ENCODE measurements around the gene TUG1. TPM values are rescaled to one million over a fixed set of nuclear protein-coding genes. Genes with fewer than 3 reads are reported as not detected.

The TUG1 gene
- total RNA-seq, 4 donors from 2014 or later, result 14.3 to 23.9 (median 15.8) TPM

DNA sequence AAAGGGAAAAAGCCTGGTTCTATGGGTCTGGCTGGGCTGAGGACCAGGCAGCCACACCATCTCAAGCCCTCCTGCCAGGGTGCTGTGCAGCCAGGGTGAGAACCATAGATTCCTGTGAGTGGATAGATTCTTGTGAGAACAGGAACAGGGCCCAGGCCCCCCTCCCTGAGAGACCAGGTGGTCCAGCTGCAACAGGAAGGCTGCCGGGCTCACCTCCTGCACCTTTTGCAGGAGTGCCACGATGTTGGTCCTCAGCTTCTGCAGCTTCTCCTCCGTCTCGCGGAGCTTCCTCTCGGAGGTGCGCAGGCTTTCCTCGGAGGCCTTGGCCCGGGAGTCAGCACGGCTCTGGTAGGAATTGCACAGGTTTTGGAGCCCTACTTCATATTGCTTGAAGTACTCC, 41.3 kb upstream of the TUG1 start:
- no peaks in the 10 kb centered on the region for H3K27me3 ChIP-seq
- intact Hi-C loops (cut with DNase I; ENCODE audit: low total_unique reads), result no loop called here
- in situ Hi-C loops (cut with MboI; ENCODE audit: low sequenced_read_pairs in 4 of 4), result loop anchor here in 2 of 4 donors (10.0 kb wide), 1 partner anchor 293 kb away; the partner anchor contains the start of gene SLC35E4 (in 2 of the 2)
- no peak overlapping the region for H3K4me3 ChIP-seq
- H3K9me3 ChIP-seq, result no peaks in the 10 kb centered on the region
- TF ChIP-seq POLR2A (IDR thresholded peaks at IDR 0.05), result no peak
- TF ChIP-seq, protein P1, sequence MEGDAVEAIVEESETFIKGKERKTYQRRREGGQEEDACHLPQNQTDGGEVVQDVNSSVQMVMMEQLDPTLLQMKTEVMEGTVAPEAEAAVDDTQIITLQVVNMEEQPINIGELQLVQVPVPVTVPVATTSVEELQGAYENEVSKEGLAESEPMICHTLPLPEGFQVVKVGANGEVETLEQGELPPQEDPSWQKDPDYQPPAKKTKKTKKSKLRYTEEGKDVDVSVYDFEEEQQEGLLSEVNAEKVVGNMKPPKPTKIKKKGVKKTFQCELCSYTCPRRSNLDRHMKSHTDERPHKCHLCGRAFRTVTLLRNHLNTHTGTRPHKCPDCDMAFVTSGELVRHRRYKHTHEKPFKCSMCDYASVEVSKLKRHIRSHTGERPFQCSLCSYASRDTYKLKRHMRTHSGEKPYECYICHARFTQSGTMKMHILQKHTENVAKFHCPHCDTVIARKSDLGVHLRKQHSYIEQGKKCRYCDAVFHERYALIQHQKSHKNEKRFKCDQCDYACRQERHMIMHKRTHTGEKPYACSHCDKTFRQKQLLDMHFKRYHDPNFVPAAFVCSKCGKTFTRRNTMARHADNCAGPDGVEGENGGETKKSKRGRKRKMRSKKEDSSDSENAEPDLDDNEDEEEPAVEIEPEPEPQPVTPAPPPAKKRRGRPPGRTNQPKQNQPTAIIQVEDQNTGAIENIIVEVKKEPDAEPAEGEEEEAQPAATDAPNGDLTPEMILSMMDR (IDR thresholded peaks at IDR 0.05 in 4 of 5, conservative IDR thresholded peaks at IDR 0.05 in 1 of 5), result no peak
- H3K4me1 ChIP-seq, result no peaks in the 10 kb centered on the region
- peaks cover 0 to 75% of the 10 kb centered on the region in 2 donors for H3K36me3 ChIP-seq
- DNase-seq, result no peak
- ATAC-seq, result no peak
- no peak overlapping the region for H3K27ac ChIP-seq

DNA sequence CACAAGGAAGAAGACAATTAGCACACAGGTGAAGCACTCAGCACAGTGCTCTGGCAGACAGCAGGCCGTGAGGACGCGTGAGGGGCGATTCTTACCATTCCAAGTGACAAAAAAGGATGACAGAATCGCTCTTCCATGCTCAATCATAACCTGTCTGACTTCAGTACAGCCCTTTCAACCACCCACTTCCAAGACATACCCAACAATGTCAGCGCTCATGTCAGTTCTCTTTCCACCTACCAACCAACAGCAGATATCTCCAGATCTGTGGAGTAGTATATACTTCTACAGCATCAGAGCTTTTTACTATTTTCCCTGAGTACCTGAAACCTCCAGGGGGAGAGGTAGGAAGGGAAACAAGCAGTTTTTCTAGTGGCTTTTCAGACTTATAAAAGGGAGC, 40.7 kb upstream of the TUG1 start:
- in situ Hi-C loops (cut with MboI; ENCODE audit: low sequenced_read_pairs in 4 of 4), result loop anchor here in 2 of 4 donors (10.0 kb wide), 1 partner anchor 294 kb away; the partner anchor contains the start of gene SLC35E4 (in 2 of the 2)
- no peak overlapping the region for H3K27ac ChIP-seq
- H3K36me3 ChIP-seq, result peaks cover 0 to 81% of the 10 kb centered on the region in 2 donors
- H3K4me1 ChIP-seq, result no peaks in the 10 kb centered on the region
- intact Hi-C loops (cut with DNase I; ENCODE audit: low total_unique reads), result no loop called here
- no peaks in the 10 kb centered on the region for H3K27me3 ChIP-seq
- H3K9me3 ChIP-seq, result no peaks in the 10 kb centered on the region
- TF ChIP-seq, protein P1 (IDR thresholded peaks at IDR 0.05 in 4 of 5, conservative IDR thresholded peaks at IDR 0.05 in 1 of 5), result no peak
- TF ChIP-seq POLR2A (IDR thresholded peaks at IDR 0.05), result no peak
- H3K4me3 ChIP-seq, result no peak overlapping the region
- no peak for ATAC-seq
- no peak for DNase-seq

DNA sequence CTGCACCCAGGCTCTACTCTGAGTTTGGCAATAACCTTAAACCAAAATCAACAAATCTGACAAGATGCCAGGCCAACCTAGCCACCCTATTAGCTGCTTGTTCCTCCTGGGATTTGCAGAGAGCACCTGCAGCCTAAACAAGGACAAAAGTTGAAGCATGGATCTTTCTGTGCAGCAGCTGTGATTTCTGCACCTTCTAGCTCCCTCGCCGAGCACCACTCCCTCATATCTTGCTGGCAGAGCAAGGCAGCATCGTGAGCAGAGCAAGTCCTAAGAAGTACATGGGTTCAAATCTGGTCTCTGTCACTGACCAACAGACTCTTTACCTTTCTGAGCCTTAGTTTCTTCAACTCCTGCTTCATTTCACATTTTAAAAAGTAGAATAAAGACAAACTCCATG, 38.8 kb upstream of the TUG1 start:
- DNase-seq (no peak), ATAC-seq (no peak)
- Histone ChIP-seq H3K9me3 (no peaks in the 10 kb centered on the region), H3K4me3 (no peak overlapping the region), H3K27ac (no peak overlapping the region), H3K27me3 (no peaks in the 10 kb centered on the region), H3K36me3 (peaks cover 3 to 96% of the 10 kb centered on the region in 2 donors), H3K4me1 (no peaks in the 10 kb centered on the region)
- in situ Hi-C loops (cut with MboI; ENCODE audit: low sequenced_read_pairs in 4 of 4) (no loop called here), intact Hi-C loops (cut with DNase I; ENCODE audit: low total_unique reads) (no loop called here)
- TF ChIP-seq, protein P1 (IDR thresholded peaks at IDR 0.05 in 4 of 5, conservative IDR thresholded peaks at IDR 0.05 in 1 of 5), result no peak
- no peak for TF ChIP-seq POLR2A (IDR thresholded peaks at IDR 0.05)

DNA sequence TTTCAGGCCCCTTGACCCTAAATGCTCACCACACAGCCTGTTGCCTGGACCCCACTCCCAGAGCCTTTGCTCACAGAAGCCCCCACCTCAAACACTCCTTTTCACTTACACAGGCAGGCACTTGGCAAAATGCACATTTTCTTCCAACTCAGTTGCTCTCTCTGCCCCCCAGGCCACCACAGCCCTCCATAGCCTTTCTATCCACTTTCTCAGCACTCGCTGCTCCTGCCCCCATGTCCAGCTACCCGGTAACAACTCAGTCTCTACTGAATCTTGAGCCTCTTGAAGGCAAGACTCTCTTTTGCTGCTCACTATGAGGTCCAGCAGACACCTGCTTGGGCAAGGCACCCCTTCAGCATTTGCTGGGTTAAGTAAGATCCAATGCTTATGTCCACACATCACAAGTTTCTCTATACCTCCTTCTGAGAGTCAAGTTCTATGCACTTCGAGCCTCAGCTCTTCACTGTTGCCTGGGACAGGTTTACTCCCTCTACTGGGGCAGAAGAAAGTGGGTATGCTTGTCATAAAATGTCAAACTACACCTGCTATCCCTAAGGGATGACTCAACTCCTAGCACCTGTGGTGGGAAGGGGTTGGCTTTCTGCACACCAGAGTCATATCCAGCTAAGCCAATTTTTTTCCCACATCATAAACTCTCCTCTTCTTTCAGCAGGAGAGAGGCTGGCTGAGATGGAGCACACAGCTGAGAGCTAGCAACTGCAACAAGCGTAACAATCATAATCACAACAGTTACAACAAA, 37.3 kb upstream of the TUG1 start:
- ATAC-seq (no peak), DNase-seq (no peak)
- H3K4me1 ChIP-seq, result no peaks in the 10 kb centered on the region
- in situ Hi-C loops (cut with MboI; ENCODE audit: low sequenced_read_pairs in 4 of 4) (no loop called here), intact Hi-C loops (cut with DNase I; ENCODE audit: low total_unique reads) (no loop called here)
- no peaks in the 10 kb centered on the region for H3K9me3 ChIP-seq
- no peaks in the 10 kb centered on the region for H3K27me3 ChIP-seq
- TF ChIP-seq POLR2A (IDR thresholded peaks at IDR 0.05), result no peak
- TF ChIP-seq, protein P1 (IDR thresholded peaks at IDR 0.05 in 4 of 5, conservative IDR thresholded peaks at IDR 0.05 in 1 of 5), result no peak
- H3K27ac ChIP-seq, result no peak overlapping the region
- H3K36me3 ChIP-seq, result peaks cover 3 to 100% of the 10 kb centered on the region in 2 donors
- no peak overlapping the region for H3K4me3 ChIP-seq

Measured in gastrocnemius medialis (tissue), 4 donors.